ENCODE results near the gene CSRNP3.
"Not testable (repeated sequence)": the region's sequence is repeated elsewhere in the genome, so short reads cannot be mapped to it uniquely, and the experiment has no call there.

CSRNP3 gene

DNA sequence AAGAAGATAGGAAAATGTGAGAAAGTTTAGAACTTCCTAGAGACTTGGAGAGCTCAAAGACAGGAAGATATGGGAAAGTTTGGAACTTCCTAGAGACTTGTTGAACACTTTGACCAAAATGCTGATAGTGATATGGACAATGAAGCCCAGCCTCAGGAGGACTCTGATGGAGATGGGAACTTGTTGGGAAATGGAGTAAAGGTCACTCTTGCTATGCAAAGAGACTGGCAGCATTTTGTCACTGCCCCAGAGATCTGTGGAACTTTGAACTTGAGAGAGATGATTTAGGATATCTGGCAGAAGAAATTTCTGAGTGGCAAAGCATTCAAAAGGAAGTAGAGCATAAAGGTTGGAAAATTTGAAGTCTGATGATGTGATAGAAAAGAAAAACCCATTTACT lies 121.5 kb downstream of the CSRNP3 start:
- not testable (repeated sequence) for DNase-seq (ENCODE audit: low spot score)

DNA sequence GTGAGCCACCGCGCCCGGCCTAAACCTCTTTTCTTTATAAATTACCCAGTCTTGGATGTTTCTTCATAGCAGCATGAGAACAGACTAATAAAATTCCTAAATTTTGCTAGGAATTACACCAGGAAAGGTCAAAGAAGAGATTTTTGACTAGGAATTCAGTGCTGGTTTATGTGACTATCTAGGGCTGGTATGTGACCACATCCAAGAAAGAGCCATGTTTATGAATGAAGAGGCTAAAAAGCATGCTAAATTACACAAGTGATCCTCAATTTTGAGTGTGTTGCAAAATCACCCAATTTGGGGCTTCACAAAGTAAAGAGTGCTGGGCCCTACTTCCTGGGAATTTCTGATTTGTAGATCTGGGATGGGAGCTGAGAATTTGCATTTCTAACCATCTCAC lies 123.6 kb downstream of the CSRNP3 start:
- no peak for DNase-seq (ENCODE audit: low spot score)

DNA sequence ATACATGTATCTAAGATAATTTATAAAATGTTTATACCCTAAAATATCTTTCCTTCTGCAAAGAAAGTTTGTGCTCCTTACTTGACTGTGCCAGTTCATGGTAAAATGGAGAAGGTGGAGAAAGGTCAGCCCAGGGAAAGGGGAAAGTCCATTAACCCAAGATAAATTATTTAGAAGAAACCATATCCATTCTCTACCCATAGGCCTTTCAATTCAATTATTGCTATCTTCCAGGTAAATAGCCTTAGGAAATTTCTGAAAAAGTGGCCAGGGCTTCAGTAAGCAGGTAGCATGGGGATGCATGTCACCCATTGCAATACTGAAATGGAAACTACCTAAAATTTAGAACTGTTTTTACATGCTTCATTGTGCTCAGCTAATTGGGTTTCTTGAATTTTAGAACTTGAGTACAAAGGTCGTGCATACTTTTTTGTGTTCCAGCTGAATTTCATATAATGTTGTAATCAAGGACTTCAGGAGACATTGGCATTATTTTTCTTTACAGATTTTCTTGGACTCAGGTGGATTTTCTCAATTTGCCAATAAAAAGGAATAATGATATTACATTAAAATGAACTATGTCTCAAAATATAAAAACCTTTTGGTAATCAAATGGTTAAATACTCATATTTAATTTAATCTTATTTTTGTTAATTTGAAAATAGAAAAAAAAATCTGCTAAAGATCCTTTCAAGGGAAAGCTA lies 124.9 kb downstream of the CSRNP3 start:
- no peak for DNase-seq (ENCODE audit: low spot score)

DNA sequence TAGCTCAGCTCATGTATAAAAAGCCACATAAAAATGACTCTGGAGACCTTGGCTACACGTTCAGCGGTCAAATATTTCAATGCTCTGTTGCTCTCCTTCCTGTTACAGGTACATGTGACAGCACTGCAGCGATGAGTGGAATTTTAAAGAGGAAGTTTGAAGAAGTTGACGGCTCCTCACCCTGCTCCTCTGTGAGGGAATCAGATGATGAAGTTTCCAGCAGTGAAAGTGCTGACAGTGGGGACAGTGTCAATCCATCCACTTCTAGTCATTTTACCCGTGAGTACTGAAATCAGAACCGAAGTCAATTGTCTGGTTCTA lies 125.4 kb downstream of the CSRNP3 start:
- DNase-seq (ENCODE audit: low spot score): no peak

DNA sequence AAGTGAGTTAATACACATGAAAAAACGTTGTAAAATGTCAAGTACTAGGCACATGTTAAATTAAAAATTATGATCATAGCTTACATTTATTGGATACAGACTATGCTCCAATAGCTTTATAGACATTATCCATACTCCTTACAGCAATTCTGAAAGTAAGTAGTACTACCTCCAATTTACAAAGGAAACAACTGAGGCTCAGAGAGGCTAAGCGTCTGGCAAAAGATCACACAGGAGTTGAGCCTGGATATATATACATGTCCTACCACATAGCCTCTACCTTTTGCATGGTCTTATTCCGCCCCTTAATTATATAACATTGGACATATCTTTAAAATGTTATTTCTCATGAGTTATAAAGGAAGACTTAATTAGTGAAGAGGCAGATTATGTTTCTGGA lies 127.3 kb downstream of the CSRNP3 start:
- DNase-seq (ENCODE audit: low spot score): no peak

DNA sequence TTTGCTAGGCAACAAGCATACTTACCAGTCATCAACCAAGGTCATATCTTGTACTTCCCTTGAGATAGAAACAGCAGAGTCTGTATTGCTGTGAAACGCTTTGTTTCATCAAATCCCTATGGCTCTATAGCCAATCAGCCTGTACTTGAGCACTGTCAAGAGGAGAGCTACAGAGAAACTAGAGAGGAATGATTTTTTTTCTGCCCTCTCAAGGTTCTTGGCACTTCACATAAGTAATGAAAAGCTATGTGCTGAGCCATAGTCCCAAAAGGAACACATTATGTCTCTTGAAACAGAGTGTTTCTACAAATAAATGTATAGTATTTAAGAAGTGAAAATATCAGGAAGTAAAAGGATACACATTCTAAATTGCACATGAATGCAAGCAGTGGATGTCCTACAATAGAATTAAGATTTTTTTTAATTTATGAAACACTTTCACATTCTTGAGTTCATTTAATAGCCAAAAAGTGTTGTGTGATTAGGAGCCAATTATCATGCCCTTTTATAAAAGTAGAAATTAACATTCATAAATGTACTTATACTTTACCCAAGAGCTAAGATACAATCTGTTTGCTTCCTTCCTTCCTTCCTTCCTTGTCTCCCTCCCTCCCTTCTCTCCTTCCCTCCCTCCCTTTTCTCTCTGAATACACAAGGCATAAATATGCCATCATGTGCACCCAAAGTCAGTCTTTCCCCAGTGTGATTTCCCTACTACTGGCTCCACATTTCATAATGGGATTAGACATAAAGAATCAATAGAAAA lies 131.8 kb downstream of the CSRNP3 start:
- no peak for DNase-seq (ENCODE audit: low spot score)

DNA sequence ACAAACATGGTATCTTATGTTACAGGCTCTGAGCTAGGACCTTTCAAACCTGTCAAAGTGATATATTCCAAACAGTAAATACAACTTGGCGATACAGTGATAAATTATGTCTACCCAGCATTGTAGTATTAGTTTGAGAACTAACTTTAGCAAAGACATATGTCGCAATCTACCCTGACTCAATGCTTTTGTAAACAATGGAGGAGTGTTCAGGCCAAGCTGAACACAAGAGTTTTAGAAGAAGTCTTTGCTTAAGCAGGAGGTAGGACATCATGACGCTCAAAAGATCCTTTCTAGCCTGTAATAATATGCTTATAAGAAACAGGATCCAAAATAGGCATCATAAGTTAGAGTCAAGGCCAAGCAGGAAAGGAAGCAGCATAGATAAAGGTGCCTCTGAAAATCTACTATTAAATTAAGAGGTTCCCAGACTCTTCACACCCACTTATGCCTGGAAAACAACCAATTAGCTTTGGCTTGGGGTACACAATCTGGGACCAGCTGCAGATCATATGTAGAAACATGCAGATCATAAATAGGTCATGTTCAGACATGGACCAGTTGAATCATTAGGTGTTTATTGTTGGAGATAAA lies 132.5 kb downstream of the CSRNP3 start:
- no peak for DNase-seq (ENCODE audit: low spot score)

DNA sequence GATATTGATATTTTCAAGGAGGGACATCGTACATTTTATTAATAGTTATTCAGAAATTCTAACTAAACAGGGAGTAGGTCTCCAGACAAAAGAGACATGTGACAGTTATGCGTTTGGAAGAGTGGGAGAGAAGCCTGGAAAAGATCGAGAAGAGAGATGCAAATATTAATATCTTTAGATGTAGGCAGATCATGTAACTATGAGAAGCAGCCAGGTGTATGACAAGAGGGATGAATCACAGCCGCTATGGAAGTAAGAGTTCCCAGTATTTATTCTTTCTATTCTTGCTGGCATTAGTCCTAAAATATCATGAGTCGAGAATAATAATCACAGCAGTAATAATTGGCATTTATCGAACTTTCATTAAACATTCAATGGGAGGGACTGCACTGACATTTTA lies 140.2 kb downstream of the CSRNP3 start:
- no peak for DNase-seq (ENCODE audit: low spot score)

DNA sequence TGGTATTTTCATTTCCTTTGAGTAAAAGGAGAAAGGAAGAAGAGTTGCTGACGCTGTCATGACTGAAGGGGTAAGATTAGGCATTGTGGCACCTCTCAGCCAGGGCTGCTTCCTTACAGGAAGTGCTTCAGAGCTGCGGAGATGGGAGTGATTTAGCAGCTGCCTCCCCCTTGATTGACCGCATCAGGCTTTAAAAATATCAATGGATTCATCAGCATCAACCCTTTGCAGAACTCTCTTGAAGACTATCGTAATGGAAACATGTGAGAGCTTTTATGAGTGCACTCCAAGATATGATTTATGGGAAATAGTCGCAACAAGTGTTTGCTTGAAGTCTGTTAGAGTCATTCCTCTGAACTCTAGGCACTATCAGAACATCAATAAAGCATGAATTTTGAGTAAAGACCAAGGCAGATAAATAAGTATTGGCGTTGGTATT lies 141.1 kb downstream of the CSRNP3 start:
- peak; percentile 55 for DNase-seq (ENCODE audit: low spot score)

DNA sequence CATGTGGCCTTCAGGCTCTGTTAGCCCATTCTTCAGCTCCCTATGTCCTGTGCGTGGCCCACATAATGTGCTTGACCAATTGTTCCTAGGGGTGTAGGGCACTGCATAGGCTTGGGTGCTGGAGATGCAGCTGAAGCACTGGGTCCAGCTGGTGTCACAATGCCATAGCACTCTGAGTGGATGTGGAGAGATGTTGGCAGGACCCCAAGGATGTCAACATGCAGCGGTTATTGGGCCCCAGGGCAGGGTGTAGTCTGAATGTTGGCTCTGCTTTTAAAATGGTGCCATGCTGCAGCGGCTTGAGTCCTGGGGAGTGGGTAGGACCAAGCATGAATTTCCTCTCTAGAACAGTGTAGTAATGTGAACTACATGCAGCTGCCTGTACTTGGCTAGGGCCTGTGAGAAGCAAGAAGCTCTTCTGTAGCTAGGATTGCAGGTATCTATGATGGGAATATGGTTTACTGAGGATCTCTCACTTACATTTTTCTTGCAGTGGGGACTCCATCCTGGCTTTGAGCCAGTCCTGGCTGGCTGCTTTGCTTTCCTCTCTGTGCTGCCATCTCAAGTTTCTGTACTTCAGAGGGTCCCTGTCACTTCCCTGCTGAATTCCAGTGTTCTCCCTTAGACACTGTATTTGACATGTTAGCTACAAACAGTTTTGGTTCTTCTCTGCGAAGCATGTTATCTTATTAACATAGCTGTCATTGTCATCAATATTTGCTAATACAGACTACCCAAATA lies 148.4 kb downstream of the CSRNP3 start:
- DNase-seq (ENCODE audit: low spot score): no peak

DNA sequence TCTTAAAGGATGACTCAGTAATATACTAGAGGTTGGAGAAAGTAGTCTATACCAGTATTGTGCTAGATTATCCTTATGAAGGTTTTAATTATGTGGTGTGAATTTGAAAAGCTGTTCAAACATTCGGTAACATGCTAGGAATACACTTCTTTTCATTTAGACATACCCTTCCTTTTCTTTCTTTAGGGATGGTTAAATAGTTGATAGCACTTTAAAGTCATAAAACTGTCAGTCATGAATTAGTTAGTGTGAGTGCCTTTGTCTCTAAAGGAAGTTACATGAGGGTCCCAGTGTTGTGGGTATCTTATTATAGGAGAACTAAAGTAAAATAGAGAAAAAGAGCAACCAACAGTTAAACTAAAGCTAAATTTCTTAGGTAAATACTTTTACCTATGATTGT lies 149.3 kb downstream of the CSRNP3 start:
- DNase-seq (ENCODE audit: low spot score): no peak

DNA sequence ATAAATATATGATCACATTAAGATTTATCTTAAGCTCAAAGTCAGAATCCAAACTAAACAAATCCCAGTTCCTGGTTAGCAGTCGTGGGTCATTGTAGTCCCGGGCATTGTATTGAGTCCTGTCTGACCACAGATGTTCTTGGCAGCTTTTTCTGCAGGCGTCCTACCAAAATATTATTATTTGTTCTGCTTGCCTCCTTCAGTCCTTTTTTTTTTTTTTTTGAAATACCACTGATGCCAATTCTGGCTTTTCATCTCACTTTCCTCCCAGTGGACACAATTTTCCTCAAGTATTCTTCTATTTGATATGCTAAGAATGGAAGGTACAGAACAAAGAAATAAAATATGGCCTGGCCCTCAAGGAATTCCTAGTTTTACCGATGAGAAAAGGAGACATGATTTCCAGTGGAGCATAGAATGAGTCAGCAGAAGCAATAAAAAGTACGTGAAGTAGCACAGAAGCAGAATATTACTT lies 151.6 kb downstream of the CSRNP3 start:
- DNase-seq (ENCODE audit: low spot score): peak; percentile 14

DNA sequence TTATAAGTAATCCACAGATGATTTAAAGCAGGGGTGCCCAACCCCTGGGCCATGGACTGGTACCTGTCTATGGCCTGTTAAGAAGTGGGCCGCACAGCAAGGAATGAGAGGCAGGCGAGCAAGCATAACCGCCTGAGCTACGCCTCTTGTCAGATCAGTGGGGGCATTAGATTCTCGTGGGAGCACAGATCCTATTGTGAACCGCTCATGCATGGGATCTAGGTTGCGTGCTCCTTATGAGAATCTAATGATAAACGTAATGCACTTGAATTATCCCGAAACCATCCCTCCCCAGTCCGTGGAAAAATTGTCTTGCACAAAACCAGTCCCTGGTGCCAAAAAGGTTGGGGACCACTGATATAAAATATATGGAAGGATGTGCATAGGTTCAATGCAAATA lies 153.7 kb downstream of the CSRNP3 start:
- no peak for DNase-seq (ENCODE audit: low spot score)

DNA sequence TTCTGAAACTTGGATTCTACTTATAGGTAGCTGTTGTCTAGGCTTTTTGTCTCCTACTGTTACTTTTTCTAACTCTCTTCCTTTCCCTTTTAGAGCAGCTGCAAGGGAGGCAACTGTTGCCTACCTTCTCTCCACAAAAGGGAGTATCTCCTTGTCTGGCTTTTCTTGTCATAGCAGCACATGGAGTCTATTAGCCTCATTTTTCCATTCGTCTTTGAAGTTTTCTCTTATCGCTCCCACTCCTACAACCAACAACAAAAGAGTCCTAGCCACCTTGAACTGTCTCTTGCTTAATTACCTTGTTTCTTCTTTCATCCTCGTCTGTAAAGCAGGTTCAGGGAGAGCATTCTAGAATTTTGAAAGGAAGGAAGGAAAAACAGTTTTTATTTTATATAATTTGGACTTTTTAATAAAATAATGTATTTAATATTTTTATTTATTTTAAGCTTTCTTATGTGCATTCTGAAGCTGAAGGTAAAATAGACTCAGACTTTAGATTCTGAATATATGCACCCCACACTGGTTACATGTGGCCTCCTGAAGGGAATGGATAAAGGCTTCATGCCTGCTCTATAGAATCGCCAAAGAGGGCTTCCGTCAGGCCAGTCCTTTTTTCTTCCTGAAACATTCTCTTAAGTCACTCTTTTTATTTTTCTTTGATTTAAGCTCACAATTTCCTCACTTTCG lies 154.4 kb downstream of the CSRNP3 start:
- no peak for DNase-seq (ENCODE audit: low spot score)

DNA sequence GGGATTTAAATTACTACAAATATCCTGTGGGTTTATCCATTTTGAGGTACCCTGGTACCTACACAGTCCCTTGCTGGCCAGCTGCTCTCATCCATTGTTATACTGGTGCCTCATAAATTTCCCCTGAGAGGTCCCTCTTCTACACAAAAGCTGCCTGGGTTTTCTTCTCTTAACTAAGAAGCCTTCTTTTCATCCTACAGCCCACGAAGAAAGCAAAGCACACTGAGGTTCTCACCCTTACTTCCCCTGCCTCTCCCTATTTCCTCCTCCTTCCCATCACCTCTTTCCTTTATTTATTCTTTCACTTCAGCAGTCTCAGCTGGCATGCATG lies 154.9 kb downstream of the CSRNP3 start:
- no peak for DNase-seq (ENCODE audit: low spot score)

DNA sequence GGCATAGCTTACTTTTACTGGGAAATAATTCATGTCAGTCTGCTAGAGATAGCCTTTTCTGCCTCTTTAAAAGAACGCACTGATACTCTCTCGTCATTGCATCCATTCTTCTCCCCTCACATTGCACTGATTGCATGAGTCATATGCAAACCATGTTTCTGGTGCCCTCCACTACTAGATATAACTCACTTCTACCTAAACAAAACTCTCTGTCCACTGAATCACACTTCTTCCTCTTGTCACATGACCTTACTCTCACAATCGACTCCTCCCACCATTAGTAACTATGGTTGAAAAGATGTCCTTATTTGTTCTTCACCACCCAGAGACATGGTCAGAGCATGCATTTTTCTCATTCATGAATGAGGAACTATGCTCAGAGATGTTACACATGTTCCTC lies 158.0 kb downstream of the CSRNP3 start:
- peak; percentile 18 for DNase-seq (ENCODE audit: low spot score)

DNA sequence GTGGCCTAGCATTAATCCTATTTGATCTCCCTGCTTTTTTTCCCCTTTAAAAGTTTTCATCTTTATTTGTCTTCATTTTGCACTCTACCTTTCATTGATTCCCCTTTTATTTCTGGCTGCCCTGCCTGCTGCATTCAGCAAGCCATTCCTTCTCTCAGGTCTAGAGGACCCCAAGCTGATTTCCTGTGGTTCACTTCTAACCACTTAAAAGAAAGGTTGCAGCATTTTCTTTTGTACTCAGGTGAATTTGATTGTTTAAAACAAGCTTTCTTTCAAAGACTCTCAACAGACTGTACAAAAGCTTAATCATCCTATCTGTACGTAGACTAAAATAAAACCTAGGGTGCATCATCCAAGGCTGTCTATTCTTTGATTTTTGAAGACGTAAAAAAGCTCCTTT lies 160.3 kb downstream of the CSRNP3 start:
- no peak for DNase-seq (ENCODE audit: low spot score)

DNA sequence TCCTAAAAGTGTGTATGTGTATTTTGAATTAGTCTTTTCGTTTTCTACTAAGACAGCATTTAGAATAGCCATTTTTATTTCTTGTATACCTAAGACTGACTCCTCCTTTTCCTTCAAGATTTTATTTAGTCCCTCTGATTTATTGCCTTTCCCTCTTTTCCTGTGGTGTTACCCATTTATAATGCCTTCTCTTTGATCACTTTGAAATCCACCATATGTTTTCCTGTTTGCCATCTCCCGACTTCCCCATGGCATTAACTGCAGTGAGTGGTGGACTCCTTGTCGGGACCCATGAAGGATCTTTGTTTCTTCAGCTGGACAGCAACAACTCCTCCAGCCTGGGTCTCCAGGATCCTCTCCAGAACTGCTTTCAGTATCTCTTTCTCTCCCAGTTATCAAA lies 160.7 kb downstream of the CSRNP3 start:
- no peak for DNase-seq (ENCODE audit: low spot score)

DNA sequence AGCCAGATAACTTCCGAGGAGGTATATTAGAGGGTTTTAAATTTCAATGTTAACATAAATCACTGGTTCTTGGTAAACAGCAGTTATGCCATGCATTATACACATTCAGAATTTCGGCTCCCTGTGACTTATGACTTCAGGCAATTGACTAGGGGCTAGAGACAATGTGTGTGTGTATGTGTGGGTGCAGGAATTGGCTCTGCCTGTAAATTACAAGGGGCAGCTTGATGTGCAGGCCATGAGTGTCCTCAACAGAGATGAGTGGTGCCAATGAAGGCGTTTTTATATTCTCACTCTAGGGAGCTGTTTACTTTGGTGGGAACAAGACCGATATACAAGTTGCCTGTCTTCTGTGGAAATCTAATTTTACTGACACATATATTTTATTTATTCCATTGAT lies 161.6 kb downstream of the CSRNP3 start:
- DNase-seq (ENCODE audit: low spot score): no peak

DNA sequence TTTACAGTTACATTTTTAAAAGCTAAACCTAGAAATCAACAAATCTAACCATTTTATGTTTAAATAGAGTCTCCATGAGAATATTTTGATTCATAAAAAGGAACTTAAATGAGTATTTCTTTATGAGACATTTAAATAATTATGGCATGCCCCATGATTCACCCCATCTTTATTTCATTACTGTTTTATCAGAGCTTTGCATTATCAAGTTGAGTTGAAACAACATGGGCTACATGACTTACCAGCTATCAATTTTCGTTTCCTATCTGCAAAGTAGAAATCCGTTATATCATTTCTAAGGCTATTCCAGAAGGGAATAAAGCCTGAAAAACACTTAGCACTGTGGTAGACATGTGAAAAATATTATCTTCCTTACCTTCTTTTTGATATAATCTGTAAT lies 163.1 kb downstream of the CSRNP3 start:
- DNase-seq (ENCODE audit: low spot score): no peak

DNA sequence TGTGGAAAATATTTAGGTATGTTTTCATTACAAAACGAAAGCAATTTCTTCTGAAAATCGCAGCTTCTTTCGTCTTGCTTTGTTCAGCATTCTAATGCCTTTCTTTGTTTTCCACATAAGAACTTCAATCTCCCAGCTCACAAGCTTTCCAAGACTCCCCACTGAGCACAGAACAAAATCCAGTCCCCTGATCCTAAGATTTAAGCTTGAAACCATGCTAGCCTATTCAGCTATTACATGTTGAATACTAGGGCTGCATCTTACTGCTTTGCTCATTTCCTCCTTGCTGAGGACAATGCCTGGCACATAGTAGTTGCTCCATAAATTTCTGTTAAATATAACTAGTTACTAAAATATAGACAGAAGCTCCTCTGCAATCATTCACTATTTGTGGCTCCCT lies 163.9 kb downstream of the CSRNP3 start:
- no peak for DNase-seq (ENCODE audit: low spot score)

DNA sequence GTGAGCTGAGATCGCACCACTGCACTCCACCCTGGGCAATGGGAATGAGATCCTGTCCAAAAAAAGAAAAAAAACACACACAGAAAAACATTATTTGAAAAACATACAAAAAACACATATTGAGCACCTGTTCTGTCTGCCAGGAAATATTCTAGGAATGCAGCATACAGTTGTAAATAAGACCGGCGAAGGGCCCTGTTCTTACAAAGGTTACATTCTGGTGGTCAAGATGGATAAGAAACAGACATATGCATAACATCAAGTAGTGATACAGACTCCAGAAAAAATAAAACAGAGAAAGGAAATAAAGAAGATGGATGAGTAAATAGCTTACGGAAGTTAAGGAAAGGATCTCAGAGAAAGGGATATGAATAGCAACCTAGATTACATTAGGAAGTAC lies 164.8 kb downstream of the CSRNP3 start:
- no peak for DNase-seq (ENCODE audit: low spot score)
